ENCODE results near the gene QRICH2.
"Not testable (repeated sequence)": the region's sequence is repeated elsewhere in the genome, so short reads cannot be mapped to it uniquely, and the experiment has no call there.

DNA sequence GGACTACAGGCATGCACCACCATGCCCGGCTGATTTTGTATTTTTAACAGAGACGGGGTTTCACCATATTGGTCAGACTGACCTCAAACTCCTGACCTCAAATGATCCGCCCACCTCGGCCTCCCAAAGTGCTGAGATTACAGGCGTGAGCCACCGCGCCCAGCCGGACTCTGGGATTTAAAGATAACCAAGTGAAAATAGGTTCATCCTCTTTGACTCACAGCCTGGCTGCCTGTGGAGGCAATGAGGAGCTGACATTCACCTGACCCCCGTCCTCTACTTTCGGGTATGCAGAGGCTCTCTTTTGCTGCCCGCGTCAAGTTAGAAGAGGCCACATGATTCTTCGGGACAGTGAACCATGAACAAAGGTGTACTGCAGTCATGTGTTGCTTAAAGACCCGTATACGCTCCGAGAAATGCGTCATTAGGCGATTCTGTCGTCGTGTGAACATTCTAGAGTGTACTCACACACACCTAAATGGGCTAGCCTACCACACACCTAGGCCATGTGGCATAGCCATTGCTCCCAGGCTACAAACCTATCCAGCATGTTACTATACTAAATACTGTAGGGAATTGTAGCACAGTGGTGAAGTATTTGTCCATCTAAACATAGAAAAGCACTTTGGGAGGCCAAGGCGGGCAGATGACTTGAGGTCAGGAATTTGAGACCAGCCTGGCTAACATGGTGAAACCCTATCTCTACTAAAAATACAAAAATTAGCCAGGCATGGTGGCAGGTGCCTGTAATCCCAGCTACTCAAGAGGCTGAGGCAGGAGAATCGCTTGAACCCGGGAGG, 54.9 kb downstream of the QRICH2 start:
- not testable (repeated sequence) for TF ChIP-seq POLR2A (IDR thresholded peaks at IDR 0.05)
- TF ChIP-seq, protein P1, sequence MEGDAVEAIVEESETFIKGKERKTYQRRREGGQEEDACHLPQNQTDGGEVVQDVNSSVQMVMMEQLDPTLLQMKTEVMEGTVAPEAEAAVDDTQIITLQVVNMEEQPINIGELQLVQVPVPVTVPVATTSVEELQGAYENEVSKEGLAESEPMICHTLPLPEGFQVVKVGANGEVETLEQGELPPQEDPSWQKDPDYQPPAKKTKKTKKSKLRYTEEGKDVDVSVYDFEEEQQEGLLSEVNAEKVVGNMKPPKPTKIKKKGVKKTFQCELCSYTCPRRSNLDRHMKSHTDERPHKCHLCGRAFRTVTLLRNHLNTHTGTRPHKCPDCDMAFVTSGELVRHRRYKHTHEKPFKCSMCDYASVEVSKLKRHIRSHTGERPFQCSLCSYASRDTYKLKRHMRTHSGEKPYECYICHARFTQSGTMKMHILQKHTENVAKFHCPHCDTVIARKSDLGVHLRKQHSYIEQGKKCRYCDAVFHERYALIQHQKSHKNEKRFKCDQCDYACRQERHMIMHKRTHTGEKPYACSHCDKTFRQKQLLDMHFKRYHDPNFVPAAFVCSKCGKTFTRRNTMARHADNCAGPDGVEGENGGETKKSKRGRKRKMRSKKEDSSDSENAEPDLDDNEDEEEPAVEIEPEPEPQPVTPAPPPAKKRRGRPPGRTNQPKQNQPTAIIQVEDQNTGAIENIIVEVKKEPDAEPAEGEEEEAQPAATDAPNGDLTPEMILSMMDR (IDR thresholded peaks at IDR 0.05 in 8 of 11, conservative IDR thresholded peaks at IDR 0.05 in 3 of 11): not testable (repeated sequence)

Data from spleen (tissue), 7 donors.